Astrocyte of the cerebellum (primary cell): ENCODE measurements around the gene SYCP2L.
"Not testable (repeated sequence)": the region's sequence is repeated elsewhere in the genome, so short reads cannot be mapped to it uniquely, and the experiment has no call there.

Experiments
- DNase-seq: peaks from one replicate; pipeline ENCODE4 v3.0.0-alpha.2; 2011; ENCODE audit warnings: low read depth
- H3K4me3 ChIP-seq: 2 replicates; pipeline ENCODE4 v1.5.1; 2011; ENCODE audit warnings: mild to moderate bottlenecking, low read depth, low read length, moderate library complexity
- CTCF ChIP-seq: IDR thresholded peaks from 2 replicates; pipeline ENCODE4 v1.5.1; 2012; ENCODE audit warnings: low read length, low read depth, moderate library complexity, mild to moderate bottlenecking; ENCODE audit errors: missing control alignments
- in situ Hi-C: cut with HindIII; loops from 2 replicates; pipeline ENCODE4 v1.10.0; 2017; ENCODE audit warnings: low sequenced_read_pairs

SYCP2L gene

GRCh38 chr6:10849901-10850300 lies 37.0 kb upstream of the SYCP2L start:
- TF ChIP-seq CTCF, result no peak
- no peak for DNase-seq
- H3K4me3 ChIP-seq, result no peak overlapping the region
- in situ Hi-C loops, result no loop called here

GRCh38 chr6:10850728-10851127 lies 36.1 kb upstream of the SYCP2L start:
- in situ Hi-C loops, result no loop called here
- no peak for DNase-seq
- no peak overlapping the region for H3K4me3 ChIP-seq
- TF ChIP-seq CTCF, result no peak

DNA sequence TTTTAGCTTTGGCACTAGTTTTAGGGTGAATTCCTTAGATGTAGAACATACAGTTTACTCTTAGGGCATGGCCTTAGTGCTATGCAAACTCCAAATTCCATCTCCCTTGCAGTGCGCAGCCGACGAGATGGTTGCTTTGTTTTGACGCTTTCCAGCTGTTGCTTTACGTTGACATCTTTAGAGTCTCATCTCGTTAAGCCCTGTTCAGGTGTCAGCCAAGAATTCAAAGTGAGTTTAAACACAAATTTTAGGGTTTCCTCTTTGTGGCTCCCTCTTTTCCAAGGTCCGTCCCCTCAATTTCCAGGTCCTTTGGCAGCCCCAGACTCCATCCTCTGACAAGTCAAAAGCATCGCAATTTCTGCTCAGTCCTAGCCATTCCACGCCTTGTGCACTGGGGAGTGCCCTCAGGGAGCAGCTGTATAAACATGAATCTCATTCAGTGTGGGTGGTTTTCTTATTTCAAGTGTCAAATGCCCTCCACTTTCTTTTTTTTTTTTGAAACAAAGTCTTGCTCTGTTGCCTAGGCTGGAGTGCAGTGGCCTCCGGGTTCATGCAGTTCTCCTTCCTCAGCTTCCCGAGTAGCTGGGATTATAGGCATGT lies 34.4 kb upstream of the SYCP2L start:
- in situ Hi-C loops, result no loop called here
- no peak for TF ChIP-seq CTCF
- H3K4me3 ChIP-seq, result no peak overlapping the region
- DNase-seq, result no peak

DNA sequence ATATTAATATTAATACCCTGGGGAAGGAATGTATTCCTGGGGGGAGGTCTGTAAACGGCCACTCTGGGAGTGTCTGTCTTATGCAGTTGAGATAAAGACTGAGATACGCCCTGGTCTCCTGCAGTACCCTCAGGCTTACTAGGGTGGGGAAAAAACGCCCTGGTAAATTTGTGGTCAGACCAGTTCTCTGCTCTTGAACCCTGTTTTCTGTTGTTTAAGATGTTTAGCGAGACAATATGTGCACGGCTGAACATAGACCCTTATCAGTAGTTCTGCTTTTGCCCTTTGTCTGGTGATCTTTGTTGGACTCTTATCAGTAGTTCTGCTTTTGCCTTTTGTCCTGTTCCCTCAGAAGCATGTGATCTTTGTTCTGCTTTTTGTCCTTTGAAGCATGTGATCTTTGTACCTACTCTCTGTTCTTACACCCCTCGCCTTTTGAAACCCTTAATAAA lies 33.0 kb upstream of the SYCP2L start:
- in situ Hi-C loops, H3K4me3 ChIP-seq, DNase-seq: not testable (repeated sequence)

- no peak for DNase-seq
- in situ Hi-C loops, result no loop called here
These were observed 31.8 kb upstream of the SYCP2L start for GRCh38 chr6:10854922-10855632.

GRCh38 chr6:10857259-10857658 lies 29.6 kb upstream of the SYCP2L start:
- H3K4me3 ChIP-seq, result no peak overlapping the region
- TF ChIP-seq CTCF, result no peak
- in situ Hi-C loops, result no loop called here
- DNase-seq, result no peak

More at GRCh38 chr6:10854922-10855632, 31.8 kb upstream of the SYCP2L start:
- H3K4me3 ChIP-seq, result no peak overlapping the region
- TF ChIP-seq CTCF, result no peak

- TF ChIP-seq CTCF, result no peak
- DNase-seq, result no peak
- no peak overlapping the region for H3K4me3 ChIP-seq
- in situ Hi-C loops, result no loop called here
These were observed 25.8 kb upstream of the SYCP2L start for GRCh38 chr6:10861086-10861485.
